AG10803 (cell line): Measurements from ENCODE around the gene CCDC183.
"Not testable (repeated sequence)": the region's sequence is repeated elsewhere in the genome, so short reads cannot be mapped to it uniquely, and the experiment has no call there.

Experiments
- DNase-seq: peaks from one replicate; pipeline ENCODE4 v3.0.0; 2010; ENCODE audit warnings: low read depth
- H3K4me3 ChIP-seq: 2 replicates; pipeline ENCODE4 v1.5.1; 2011; ENCODE audit warnings: mild to moderate bottlenecking, low read length, control low read depth
- TF ChIP-seq, protein P1 (sequence below): conservative IDR thresholded peaks from 2 replicates; pipeline ENCODE4 v1.5.1; 2011; ENCODE audit warnings: mild to moderate bottlenecking, low read length, control low read depth, inconsistent platforms

The CCDC183 gene

DNA sequence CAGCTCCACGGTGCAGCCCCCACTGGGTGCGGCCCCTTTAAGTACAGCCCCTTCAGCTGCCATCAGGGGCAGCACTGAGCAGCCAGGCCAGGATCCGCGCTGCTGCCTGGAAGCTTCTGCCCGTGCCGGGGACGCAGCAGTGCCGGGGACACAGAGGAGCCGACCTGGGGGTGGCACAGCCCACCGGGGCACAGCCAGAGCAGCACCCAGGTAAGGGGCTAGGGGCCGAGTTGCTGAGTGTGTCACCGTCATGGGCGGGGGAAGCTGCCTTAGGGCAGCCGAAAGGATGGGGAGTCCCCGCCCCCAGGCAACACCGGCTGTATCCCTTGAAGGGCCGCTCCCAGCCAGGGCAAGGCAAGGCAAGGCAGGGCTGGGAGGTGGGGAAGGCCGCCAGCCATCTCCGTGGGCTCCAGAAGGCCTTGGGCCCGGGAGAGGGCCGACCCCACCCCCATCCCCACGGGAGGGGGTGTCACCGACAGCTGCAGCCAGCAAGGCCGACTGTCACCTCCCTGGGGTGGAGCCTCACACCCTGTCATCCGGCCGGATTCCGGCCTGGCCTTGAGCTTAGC is 46.3 kb downstream of the CCDC183 start, which contains the start of gene AJM1:
Gene AJM1 (plus strand): TSS at position 99 of the 569 bp plus-strand sequence. CDS start 1,937 bp downstream, outside the sequence.
- TF ChIP-seq, protein P1, sequence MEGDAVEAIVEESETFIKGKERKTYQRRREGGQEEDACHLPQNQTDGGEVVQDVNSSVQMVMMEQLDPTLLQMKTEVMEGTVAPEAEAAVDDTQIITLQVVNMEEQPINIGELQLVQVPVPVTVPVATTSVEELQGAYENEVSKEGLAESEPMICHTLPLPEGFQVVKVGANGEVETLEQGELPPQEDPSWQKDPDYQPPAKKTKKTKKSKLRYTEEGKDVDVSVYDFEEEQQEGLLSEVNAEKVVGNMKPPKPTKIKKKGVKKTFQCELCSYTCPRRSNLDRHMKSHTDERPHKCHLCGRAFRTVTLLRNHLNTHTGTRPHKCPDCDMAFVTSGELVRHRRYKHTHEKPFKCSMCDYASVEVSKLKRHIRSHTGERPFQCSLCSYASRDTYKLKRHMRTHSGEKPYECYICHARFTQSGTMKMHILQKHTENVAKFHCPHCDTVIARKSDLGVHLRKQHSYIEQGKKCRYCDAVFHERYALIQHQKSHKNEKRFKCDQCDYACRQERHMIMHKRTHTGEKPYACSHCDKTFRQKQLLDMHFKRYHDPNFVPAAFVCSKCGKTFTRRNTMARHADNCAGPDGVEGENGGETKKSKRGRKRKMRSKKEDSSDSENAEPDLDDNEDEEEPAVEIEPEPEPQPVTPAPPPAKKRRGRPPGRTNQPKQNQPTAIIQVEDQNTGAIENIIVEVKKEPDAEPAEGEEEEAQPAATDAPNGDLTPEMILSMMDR, result peak; percentile 73
- DNase-seq, result peak; percentile 65
- peak within 1 kb of the TSS; percentile 67 for H3K4me3 ChIP-seq

DNA sequence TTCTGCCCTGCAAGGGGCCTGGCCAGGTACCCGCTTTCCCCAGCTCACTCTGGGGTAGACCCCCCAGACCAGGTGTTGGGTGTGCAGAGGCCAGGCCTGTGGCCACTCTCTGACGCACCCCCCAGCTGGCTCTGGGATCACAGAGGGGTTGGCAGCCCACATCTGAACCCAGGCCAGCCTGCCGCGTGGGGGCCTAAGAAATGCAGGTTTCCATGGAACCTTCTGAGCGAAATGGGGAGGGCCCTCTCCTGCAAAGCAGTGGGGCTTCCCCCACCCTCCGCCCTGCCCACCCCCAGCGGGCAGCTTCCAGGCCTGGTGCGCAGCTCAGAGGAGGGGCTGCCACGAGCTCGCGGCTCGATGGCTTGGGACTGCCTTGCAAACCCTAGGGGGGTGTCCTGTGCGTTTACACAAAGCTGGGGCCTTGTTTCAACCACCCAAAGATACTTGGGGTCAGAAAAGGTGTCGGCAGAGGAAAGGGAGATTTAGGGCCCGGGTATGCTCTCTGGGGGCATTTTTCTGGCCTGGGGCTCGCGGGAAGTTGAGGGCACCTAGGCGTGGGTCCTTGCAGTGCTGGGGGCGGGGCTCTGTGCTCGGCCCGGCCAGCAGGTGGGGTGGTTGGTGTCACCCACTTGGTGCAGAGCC is 47.1 kb downstream of the CCDC183 start:
- H3K4me3 ChIP-seq, DNase-seq: not testable (repeated sequence)

- not testable (repeated sequence) for DNase-seq, H3K4me3 ChIP-seq
Observed at GRCh38 chr9:136843801-136844740, 47.9 kb downstream of the CCDC183 start.

GRCh38 chr9:136844761-136845464 is 48.8 kb downstream of the CCDC183 start:
- DNase-seq, result no peak
- TF ChIP-seq, protein P1, result no peak
- H3K4me3 ChIP-seq, result no peak overlapping the region

More at GRCh38 chr9:136843801-136844740, 47.9 kb downstream of the CCDC183 start:
- TF ChIP-seq, protein P1, result peak; percentile 36

GRCh38 chr9:136845465-136846260 is 49.5 kb downstream of the CCDC183 start:
- TF ChIP-seq, protein P1, result no peak
- H3K4me3 ChIP-seq, result no peak overlapping the region
- no peak for DNase-seq

DNA sequence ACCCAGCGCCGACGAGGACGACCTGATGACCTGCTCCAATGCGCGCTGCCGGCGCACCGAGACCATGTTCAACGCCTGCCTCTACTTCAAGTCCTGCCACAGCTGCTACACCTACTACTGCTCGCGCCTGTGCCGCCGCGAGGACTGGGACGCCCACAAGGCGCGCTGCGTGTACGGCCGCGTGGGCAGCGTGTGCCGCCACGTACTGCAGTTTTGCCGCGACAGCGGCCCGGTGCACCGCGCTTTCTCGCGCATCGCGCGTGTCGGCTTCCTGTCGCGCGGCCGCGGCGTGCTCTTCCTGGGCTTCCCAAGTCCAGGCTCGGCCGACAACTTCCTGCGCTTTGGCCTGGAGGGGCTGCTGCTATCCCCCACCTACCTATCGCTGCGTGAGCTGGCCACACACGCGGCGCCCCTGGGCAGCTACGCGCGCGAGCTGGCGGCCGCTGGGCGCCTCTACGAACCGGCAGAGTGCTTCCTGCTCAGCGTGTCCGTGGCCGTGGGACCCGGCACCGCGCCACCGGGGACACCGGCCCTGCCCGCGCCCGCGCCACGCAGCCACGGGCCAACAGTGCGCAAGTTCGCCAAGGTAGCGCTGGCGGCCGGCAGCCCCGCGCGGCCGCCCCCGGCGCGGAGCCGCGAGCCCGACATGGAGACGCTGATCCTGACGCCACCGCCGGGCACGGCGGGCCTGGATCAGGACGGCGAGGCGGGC is 50.4 kb downstream of the CCDC183 start:
- DNase-seq, result no peak
- TF ChIP-seq, protein P1, result no peak
- no peak overlapping the region; the same call in 1 of the 2 replicates for H3K4me3 ChIP-seq
